ENCODE results near the gene ETNK1.

DNA sequence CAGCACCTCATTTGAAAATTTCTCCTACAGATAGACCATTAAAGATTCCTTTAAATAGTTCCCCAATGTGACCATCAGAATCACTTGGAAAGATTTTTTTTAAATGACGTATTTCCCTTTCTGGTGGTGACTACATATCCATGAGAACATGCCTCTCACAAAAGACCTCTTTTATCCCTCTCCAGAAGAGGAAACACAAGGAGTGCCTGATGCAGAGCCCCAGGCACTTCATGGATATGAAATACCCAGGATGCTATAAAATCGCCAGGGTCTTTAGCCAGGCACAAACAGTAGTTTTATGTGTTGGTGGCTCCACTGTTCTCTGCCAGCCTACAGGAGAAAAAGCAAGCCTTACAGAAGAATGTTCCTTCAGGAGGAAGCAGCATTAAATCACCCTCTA, 97.1 kb downstream of the ETNK1 start:
- TF ChIP-seq RFX5 (IDR thresholded peaks at IDR 0.05): no peak
- TF ChIP-seq, protein P1, sequence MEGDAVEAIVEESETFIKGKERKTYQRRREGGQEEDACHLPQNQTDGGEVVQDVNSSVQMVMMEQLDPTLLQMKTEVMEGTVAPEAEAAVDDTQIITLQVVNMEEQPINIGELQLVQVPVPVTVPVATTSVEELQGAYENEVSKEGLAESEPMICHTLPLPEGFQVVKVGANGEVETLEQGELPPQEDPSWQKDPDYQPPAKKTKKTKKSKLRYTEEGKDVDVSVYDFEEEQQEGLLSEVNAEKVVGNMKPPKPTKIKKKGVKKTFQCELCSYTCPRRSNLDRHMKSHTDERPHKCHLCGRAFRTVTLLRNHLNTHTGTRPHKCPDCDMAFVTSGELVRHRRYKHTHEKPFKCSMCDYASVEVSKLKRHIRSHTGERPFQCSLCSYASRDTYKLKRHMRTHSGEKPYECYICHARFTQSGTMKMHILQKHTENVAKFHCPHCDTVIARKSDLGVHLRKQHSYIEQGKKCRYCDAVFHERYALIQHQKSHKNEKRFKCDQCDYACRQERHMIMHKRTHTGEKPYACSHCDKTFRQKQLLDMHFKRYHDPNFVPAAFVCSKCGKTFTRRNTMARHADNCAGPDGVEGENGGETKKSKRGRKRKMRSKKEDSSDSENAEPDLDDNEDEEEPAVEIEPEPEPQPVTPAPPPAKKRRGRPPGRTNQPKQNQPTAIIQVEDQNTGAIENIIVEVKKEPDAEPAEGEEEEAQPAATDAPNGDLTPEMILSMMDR (IDR thresholded peaks at IDR 0.05): no peak
- no peak for TF ChIP-seq ZFP36 (IDR thresholded peaks at IDR 0.05; ENCODE audit: borderline replicate concordance, partially characterized antibody)
- no peak for TF ChIP-seq MAFK (IDR thresholded peaks at IDR 0.05; ENCODE audit: partially characterized antibody)
- no peak for TF ChIP-seq POLR2A (IDR thresholded peaks at IDR 0.05; ENCODE audit: low read length)
- no peak for TF ChIP-seq HOXA7 (CRISPR knock-in tag; IDR thresholded peaks at IDR 0.05)
- TF ChIP-seq, protein P2, sequence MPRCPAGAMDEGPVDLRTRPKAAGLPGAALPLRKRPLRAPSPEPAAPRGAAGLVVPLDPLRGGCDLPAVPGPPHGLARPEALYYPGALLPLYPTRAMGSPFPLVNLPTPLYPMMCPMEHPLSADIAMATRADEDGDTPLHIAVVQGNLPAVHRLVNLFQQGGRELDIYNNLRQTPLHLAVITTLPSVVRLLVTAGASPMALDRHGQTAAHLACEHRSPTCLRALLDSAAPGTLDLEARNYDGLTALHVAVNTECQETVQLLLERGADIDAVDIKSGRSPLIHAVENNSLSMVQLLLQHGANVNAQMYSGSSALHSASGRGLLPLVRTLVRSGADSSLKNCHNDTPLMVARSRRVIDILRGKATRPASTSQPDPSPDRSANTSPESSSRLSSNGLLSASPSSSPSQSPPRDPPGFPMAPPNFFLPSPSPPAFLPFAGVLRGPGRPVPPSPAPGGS (IDR thresholded peaks at IDR 0.05): no peak
- TF ChIP-seq KDM1A (IDR thresholded peaks at IDR 0.05; ENCODE audit: low read depth): no peak
- TF ChIP-seq, protein P3, sequence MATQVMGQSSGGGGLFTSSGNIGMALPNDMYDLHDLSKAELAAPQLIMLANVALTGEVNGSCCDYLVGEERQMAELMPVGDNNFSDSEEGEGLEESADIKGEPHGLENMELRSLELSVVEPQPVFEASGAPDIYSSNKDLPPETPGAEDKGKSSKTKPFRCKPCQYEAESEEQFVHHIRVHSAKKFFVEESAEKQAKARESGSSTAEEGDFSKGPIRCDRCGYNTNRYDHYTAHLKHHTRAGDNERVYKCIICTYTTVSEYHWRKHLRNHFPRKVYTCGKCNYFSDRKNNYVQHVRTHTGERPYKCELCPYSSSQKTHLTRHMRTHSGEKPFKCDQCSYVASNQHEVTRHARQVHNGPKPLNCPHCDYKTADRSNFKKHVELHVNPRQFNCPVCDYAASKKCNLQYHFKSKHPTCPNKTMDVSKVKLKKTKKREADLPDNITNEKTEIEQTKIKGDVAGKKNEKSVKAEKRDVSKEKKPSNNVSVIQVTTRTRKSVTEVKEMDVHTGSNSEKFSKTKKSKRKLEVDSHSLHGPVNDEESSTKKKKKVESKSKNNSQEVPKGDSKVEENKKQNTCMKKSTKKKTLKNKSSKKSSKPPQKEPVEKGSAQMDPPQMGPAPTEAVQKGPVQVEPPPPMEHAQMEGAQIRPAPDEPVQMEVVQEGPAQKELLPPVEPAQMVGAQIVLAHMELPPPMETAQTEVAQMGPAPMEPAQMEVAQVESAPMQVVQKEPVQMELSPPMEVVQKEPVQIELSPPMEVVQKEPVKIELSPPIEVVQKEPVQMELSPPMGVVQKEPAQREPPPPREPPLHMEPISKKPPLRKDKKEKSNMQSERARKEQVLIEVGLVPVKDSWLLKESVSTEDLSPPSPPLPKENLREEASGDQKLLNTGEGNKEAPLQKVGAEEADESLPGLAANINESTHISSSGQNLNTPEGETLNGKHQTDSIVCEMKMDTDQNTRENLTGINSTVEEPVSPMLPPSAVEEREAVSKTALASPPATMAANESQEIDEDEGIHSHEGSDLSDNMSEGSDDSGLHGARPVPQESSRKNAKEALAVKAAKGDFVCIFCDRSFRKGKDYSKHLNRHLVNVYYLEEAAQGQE (IDR thresholded peaks at IDR 0.05): no peak
- TF ChIP-seq CHD4 (IDR thresholded peaks at IDR 0.05; ENCODE audit: borderline replicate concordance): no peak
- TF ChIP-seq JUN (IDR thresholded peaks at IDR 0.05): no peak
- no peak for TF ChIP-seq JUNB (IDR thresholded peaks at IDR 0.05)
- no peak for TF ChIP-seq SMC3 (IDR thresholded peaks at IDR 0.05)
- no peak for TF ChIP-seq TP53 (CRISPR knock-in tag; IDR thresholded peaks at IDR 0.05)
